Hepatocyte (in vitro differentiated cells): ENCODE measurements around the gene RPUSD4.

ENCODE experiments used
- CTCF ChIP-seq: fragments of 200-600 bp; sonication (generic); IDR thresholded peaks from 2 replicates; pipeline ENCODE4 v1.5.1; 2016; ENCODE audit warnings: antibody characterized with exemption, mild to moderate bottlenecking; ENCODE audit not compliant: poor library complexity
- EZH2 ChIP-seq: fragments of 200-600 bp; sonication (generic); IDR thresholded peaks from 2 replicates; pipeline ENCODE4 v1.6.1; 2016; ENCODE audit warnings: antibody characterized with exemption, mild to moderate bottlenecking, borderline replicate concordance
- EZH2phosphoT487 ChIP-seq: fragments of 200-600 bp; sonication (generic); IDR thresholded peaks from one replicate; pipeline ENCODE4 v1.6.1; 2018; ENCODE audit warnings: antibody characterized with exemption, mild to moderate bottlenecking, low read depth, moderate library complexity; ENCODE audit not compliant: unreplicated experiment, severe bottlenecking

- no peak for TF ChIP-seq CTCF
- no peak for TF ChIP-seq EZH2phosphoT487
- no peak for TF ChIP-seq EZH2
Observed at GRCh38 chr11:126210871-126211235, 597 bp downstream of the RPUSD4 start.
